ENCODE data around the gene SLC37A4.
"Not testable (repeated sequence)": the region's sequence is repeated elsewhere in the genome, so short reads cannot be mapped to it uniquely, and the experiment has no call there.

The SLC37A4 gene

DNA sequence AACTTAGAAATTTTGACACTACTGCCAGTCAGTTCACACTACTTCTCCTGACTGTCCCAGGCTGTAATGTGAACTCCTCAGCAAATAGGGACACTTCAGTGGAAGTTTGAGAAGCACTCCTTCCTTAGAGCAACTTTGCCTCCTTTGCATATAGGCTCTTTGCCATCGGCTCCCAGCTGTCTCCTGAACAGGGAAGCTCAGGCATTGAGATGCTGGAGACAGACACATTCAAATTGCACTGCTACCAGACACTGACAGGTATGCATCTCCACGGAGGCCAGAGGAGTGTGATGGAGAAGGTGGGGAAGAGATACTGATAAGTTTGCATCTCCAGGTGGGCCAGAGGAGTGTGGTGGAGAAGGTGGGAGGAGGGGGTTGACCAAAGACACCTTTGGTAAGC, 10.7 kb downstream of the SLC37A4 start:
- H3K27me3 ChIP-seq (replicated peaks; ENCODE audit: insufficient read depth, low read length) = no peaks in the 10 kb centered on the region
- peak overlapping the region; percentile 95 for H3K4me2 ChIP-seq (ENCODE audit: low read depth, low read length)
- peak overlapping the region; percentile 93; the same call in 1 of the 2 replicates for H3K27ac ChIP-seq (ENCODE audit: low read length)
- no peaks in the 10 kb centered on the region for H3K9me3 ChIP-seq (replicated peaks; ENCODE audit: insufficient read depth, low read length)
- TF ChIP-seq, protein P1, sequence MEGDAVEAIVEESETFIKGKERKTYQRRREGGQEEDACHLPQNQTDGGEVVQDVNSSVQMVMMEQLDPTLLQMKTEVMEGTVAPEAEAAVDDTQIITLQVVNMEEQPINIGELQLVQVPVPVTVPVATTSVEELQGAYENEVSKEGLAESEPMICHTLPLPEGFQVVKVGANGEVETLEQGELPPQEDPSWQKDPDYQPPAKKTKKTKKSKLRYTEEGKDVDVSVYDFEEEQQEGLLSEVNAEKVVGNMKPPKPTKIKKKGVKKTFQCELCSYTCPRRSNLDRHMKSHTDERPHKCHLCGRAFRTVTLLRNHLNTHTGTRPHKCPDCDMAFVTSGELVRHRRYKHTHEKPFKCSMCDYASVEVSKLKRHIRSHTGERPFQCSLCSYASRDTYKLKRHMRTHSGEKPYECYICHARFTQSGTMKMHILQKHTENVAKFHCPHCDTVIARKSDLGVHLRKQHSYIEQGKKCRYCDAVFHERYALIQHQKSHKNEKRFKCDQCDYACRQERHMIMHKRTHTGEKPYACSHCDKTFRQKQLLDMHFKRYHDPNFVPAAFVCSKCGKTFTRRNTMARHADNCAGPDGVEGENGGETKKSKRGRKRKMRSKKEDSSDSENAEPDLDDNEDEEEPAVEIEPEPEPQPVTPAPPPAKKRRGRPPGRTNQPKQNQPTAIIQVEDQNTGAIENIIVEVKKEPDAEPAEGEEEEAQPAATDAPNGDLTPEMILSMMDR (IDR thresholded peaks at IDR 0.05; ENCODE audit: low read length) = no peak
- TF ChIP-seq EZH2 (optimal IDR thresholded peaks at IDR 0.05; ENCODE audit: low read depth, low read length) (no peak), EZH2phosphoT487 (IDR thresholded peaks at IDR 0.05; ENCODE audit: low read length) (no peak)
- peaks cover 67% of the 10 kb centered on the region for H3F3A ChIP-seq (ENCODE audit: insufficient read depth, low read length)
- peaks cover 50% of the 10 kb centered on the region for H3K4me1 ChIP-seq (ENCODE audit: low read length)
- no peak overlapping the region for H2AFZ ChIP-seq (ENCODE audit: low read length)
- no peaks in the 10 kb centered on the region for H3K9me2 ChIP-seq (replicated peaks; ENCODE audit: insufficient read depth, low read length)
- H3K79me2 ChIP-seq (ENCODE audit: low read length) = peaks cover 88% of the 10 kb centered on the region
- H4K20me1 ChIP-seq (ENCODE audit: insufficient read depth, low read length) = 0 out of 2 replicates have a peak, but pooled peaks cover 3% of the 10 kb centered on the region
- peak overlapping the region; percentile 92; the same call in 1 of the 2 replicates for H3K9ac ChIP-seq (ENCODE audit: low read length)
- peaks cover 12% of the 10 kb centered on the region for H3K36me3 ChIP-seq (replicated peaks; ENCODE audit: insufficient read depth, low read length)
- no peak for DNase-seq
- peak overlapping the region; percentile 97 for H3K4me3 ChIP-seq (ENCODE audit: low read length)

DNA sequence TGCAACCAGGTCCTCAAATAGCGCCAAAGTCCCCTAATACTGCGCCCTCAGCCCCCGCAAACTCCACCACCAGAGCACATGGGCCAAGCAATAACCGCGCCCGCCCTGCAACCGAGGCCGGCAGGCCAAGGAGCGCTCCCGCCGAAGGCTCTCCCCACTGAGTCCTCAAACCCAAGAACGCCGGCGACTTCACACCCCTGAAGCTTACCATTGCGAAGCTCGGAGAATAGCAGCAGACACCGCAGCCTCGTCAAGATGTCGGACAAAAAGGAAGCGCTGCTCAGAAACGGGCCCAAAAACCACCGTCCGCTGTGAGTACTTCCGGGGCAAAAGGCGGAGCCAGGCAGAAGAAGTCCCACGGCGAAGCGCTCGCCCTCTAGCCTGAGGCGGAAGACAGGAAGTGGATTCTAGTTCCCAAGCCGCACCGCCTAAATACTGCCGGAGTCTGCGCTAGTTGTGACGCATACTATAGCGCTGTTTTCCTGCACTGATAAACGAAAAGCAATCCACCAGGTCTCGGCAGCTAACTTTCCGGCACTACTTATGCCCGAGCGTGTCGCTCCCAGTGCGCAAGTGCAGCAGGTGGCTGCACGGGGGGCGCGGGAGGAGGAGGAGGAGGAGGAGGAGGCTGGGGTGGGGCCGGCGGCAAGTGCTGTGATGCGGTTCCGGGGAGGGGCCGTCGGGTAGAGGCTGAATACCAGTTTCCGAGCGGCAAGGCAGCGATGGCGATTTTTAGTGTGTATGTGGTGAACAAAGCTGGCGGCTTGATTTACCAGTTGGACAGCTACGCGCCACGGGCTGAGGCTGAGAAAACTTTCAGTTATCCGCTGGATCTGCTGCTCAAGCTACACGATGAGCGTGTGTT, 12.4 kb downstream of the SLC37A4 start, which contains the start of the genes RPS25 and TRAPPC4:
RPS25 (minus strand) TSS at position 270 of the 865 bp plus-strand sequence; CDS start at position 211, 59 bp downstream.
TRAPPC4 (plus strand) TSS at position 693 of the 865 bp plus-strand sequence; CDS start at position 723, 30 bp downstream.
- no peaks in the 10 kb centered on the region for H3K9me3 ChIP-seq (replicated peaks; ENCODE audit: insufficient read depth, low read length)
- peaks cover 70% of the 10 kb centered on the region for H3F3A ChIP-seq (ENCODE audit: insufficient read depth, low read length)
- H3K4me2 ChIP-seq (ENCODE audit: low read depth, low read length) = peak within 1 kb of the TSS; percentile 95
- 0 out of 2 replicates have a peak, but pooled peaks cover 3% of the 10 kb centered on the region for H4K20me1 ChIP-seq (ENCODE audit: insufficient read depth, low read length)
- peak within 1 kb of the TSS; percentile 97 for H3K4me3 ChIP-seq (ENCODE audit: low read length)
- H3K27ac ChIP-seq (ENCODE audit: low read length) = peak within 1 kb of the TSS; percentile 93
- peak within 1 kb of the TSS; percentile 92 for H3K9ac ChIP-seq (ENCODE audit: low read length)
- peak; percentile 97 for DNase-seq
- peak within 1 kb of the TSS; percentile 67 for H2AFZ ChIP-seq (ENCODE audit: low read length)
- no peaks in the 10 kb centered on the region for H3K27me3 ChIP-seq (replicated peaks; ENCODE audit: insufficient read depth, low read length)
- TF ChIP-seq, protein P1 (IDR thresholded peaks at IDR 0.05; ENCODE audit: low read length) = no peak
- TF ChIP-seq EZH2phosphoT487 (IDR thresholded peaks at IDR 0.05; ENCODE audit: low read length) (no peak), EZH2 (optimal IDR thresholded peaks at IDR 0.05; ENCODE audit: low read depth, low read length) (no peak)
- peaks cover 12% of the 10 kb centered on the region for H3K36me3 ChIP-seq (replicated peaks; ENCODE audit: insufficient read depth, low read length)
- H3K79me2 ChIP-seq (ENCODE audit: low read length) = peaks cover 73% of the 10 kb centered on the region
- peaks cover 33% of the 10 kb centered on the region for H3K4me1 ChIP-seq (ENCODE audit: low read length)
- no peaks in the 10 kb centered on the region for H3K9me2 ChIP-seq (replicated peaks; ENCODE audit: insufficient read depth, low read length)

GRCh38 chr11:119017377-119017776, 13.3 kb downstream of the SLC37A4 start:
- Histone ChIP-seq H3K27ac (ENCODE audit: low read length) (peak overlapping the region; percentile 93; the same call in 1 of the 2 replicates), H3K4me1 (ENCODE audit: low read length) (peaks cover 29% of the 10 kb centered on the region), H3K4me3 (ENCODE audit: low read length) (peak overlapping the region; percentile 97), H3K79me2 (ENCODE audit: low read length) (peaks cover 70% of the 10 kb centered on the region), H3F3A (ENCODE audit: insufficient read depth, low read length) (peaks cover 70% of the 10 kb centered on the region), H3K9ac (ENCODE audit: low read length) (peak overlapping the region; percentile 92), H3K36me3 (replicated peaks; ENCODE audit: insufficient read depth, low read length) (peaks cover 12% of the 10 kb centered on the region), H3K4me2 (ENCODE audit: low read depth, low read length) (peak overlapping the region; percentile 73)
- not testable (repeated sequence) for H2AFZ ChIP-seq (ENCODE audit: low read length); H4K20me1 ChIP-seq (ENCODE audit: insufficient read depth, low read length); DNase-seq; H3K9me3 ChIP-seq (replicated peaks; ENCODE audit: insufficient read depth, low read length); H3K27me3 ChIP-seq (replicated peaks; ENCODE audit: insufficient read depth, low read length); H3K9me2 ChIP-seq (replicated peaks; ENCODE audit: insufficient read depth, low read length)

All from MM.1S (cell line).